ENCODE measurements around the gene DPCD. TPM values are rescaled to one million over a fixed set of nuclear protein-coding genes. Genes with fewer than 3 reads are reported as not detected.
A peak's percentile ranks its signal among the peaks of the same experiment; 100 is the strongest.

The DPCD gene
- total and polyA plus RNA-seq, 10 of the 15 experiments (the other 5 are each of a cell fraction or from before 2014, with no cell fraction given) = 9.7 to 50.9 (median 26.3) TPM

DNA sequence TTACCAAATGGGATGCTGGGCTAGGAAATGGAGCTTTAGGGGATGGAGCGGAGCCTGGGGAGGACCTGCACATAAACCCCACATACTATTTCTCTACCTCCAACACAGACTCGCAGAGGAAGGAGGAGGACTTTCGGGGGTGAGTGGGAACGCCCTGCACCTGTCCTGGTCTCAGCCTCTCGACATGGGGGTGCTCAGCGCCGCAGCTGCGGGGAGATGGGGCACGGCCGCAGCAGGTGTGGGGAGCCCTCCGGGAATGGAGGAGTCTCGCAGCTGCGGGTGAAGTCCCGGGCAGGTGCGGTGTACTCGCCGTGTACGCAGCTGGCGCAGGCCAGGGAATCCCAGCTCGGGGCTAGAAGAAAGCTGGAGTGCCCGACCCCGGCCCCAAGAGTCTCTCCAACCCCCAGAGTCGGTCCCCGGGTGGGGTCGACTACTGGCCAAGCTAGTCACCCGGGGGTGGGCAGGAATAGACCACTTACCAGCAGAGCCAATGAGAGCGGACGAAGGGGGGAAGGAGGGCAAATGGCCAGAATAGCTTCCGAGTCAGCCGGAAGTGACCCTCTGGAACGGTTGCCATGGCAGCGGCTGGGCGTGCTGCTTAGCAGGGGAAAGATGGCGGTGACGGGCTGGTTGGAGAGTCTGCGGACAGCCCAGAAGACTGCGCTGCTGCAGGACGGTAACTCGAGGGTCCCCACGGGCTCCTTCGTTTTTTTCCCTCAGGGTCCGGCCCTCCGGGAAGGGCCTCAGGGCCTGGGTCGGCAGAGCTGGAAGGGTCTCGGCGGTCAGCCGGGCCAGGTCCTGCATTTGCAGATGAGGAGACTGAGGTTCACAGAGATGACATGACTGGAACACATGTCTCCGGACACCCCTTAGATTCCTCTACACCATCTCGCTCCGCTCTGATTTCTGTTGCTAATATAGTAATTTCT lies at the start of gene DPCD, which contains the start of gene POLL (continued):
- TF ChIP-seq JUND (IDR thresholded peaks at IDR 0.05; ENCODE audit: low read depth, low read length) = no peak
- no peak for TF ChIP-seq NRF1 (conservative IDR thresholded peaks at IDR 0.05; ENCODE audit: low read depth, low read length)
- TF ChIP-seq, protein P1, sequence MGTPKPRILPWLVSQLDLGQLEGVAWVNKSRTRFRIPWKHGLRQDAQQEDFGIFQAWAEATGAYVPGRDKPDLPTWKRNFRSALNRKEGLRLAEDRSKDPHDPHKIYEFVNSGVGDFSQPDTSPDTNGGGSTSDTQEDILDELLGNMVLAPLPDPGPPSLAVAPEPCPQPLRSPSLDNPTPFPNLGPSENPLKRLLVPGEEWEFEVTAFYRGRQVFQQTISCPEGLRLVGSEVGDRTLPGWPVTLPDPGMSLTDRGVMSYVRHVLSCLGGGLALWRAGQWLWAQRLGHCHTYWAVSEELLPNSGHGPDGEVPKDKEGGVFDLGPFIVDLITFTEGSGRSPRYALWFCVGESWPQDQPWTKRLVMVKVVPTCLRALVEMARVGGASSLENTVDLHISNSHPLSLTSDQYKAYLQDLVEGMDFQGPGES (IDR thresholded peaks at IDR 0.05) = no peak
- TF ChIP-seq EP300 (IDR thresholded peaks at IDR 0.05; ENCODE audit: borderline replicate concordance in 1 of 2, control insufficient read depth in 1 of 2, low read depth in 2 of 2, low read length in 2 of 2) = 0 out of 4 replicates have a peak, but pooled peaks of 1 of the 2 experiments have one; percentile 12
- no peak for TF ChIP-seq RAD21 (IDR thresholded peaks at IDR 0.05; ENCODE audit: insufficient read depth, low read depth, low read length)
- no peak for TF ChIP-seq CBFB (IDR thresholded peaks at IDR 0.05; ENCODE audit: low read depth)
- TF ChIP-seq, protein P2, sequence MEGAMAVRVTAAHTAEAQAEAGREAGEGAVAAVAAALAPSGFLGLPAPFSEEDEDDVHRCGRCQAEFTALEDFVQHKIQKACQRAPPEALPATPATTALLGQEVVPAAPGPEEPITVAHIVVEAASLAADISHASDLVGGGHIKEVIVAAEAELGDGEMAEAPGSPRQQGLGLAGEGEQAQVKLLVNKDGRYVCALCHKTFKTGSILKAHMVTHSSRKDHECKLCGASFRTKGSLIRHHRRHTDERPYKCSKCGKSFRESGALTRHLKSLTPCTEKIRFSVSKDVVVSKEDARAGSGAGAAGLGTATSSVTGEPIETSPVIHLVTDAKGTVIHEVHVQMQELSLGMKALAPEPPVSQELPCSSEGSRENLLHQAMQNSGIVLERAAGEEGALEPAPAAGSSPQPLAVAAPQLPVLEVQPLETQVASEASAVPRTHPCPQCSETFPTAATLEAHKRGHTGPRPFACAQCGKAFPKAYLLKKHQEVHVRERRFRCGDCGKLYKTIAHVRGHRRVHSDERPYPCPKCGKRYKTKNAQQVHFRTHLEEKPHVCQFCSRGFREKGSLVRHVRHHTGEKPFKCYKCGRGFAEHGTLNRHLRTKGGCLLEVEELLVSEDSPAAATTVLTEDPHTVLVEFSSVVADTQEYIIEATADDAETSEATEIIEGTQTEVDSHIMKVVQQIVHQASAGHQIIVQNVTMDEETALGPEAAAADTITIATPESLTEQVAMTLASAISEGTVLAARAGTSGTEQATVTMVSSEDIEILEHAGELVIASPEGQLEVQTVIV (IDR thresholded peaks at IDR 0.05; ENCODE audit: borderline replicate concordance, partially characterized antibody) = no peak
- TF ChIP-seq SUPT20H (IDR thresholded peaks at IDR 0.05; ENCODE audit: borderline replicate concordance, control insufficient read depth, low read depth, low read length) = no peak
- no peak for TF ChIP-seq MEF2A (IDR thresholded peaks at IDR 0.05; ENCODE audit: insufficient read depth, low read depth, low read length)
- TF ChIP-seq POLR2A (IDR thresholded peaks at IDR 0.05; ENCODE audit: low read depth, low read length) = peak; percentile 70
- TF ChIP-seq MXI1 (IDR thresholded peaks at IDR 0.05; ENCODE audit: low read depth, low read length) = peak; percentile 98
- TF ChIP-seq CHD1 (IDR thresholded peaks at IDR 0.05; ENCODE audit: low read depth, low read length) = 0 out of 2 replicates have a peak, but pooled peaks have one; percentile 42
- no peak; a peak in 1 of 4 replicates for TF ChIP-seq IKZF2 (IDR thresholded peaks at IDR 0.05)
- no peak for TF ChIP-seq NFYA (IDR thresholded peaks at IDR 0.05; ENCODE audit: borderline replicate concordance, low read depth, low read length)
- no peak for TF ChIP-seq PAX8 (IDR thresholded peaks at IDR 0.05)
- TF ChIP-seq MYC (IDR thresholded peaks at IDR 0.05; ENCODE audit: insufficient read depth, insufficient read length, insufficient replicate concordance, low read length, severe bottlenecking) = no peak
- no peak for TF ChIP-seq SMAD5 (IDR thresholded peaks at IDR 0.05; ENCODE audit: low read depth)
- peak; percentile 94 for TF ChIP-seq MTA2 (IDR thresholded peaks at IDR 0.05; ENCODE audit: low read depth)
- TF ChIP-seq, protein P3, sequence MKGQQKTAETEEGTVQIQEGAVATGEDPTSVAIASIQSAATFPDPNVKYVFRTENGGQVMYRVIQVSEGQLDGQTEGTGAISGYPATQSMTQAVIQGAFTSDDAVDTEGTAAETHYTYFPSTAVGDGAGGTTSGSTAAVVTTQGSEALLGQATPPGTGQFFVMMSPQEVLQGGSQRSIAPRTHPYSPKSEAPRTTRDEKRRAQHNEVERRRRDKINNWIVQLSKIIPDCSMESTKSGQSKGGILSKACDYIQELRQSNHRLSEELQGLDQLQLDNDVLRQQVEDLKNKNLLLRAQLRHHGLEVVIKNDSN (IDR thresholded peaks at IDR 0.05; ENCODE audit: borderline replicate concordance, extremely low read length, insufficient read depth, low read depth, low read length) = no peak
- no peak for TF ChIP-seq ETV6 (conservative IDR thresholded peaks at IDR 0.05 in 1 of 2, IDR thresholded peaks at IDR 0.05 in 1 of 2; ENCODE audit: borderline replicate concordance in 1 of 2, low read depth in 1 of 2)
- TF ChIP-seq, protein P4, sequence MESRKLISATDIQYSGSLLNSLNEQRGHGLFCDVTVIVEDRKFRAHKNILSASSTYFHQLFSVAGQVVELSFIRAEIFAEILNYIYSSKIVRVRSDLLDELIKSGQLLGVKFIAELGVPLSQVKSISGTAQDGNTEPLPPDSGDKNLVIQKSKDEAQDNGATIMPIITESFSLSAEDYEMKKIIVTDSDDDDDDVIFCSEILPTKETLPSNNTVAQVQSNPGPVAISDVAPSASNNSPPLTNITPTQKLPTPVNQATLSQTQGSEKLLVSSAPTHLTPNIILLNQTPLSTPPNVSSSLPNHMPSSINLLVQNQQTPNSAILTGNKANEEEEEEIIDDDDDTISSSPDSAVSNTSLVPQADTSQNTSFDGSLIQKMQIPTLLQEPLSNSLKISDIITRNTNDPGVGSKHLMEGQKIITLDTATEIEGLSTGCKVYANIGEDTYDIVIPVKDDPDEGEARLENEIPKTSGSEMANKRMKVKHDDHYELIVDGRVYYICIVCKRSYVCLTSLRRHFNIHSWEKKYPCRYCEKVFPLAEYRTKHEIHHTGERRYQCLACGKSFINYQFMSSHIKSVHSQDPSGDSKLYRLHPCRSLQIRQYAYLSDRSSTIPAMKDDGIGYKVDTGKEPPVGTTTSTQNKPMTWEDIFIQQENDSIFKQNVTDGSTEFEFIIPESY (IDR thresholded peaks at IDR 0.05) = no peak
- TF ChIP-seq, protein P5, sequence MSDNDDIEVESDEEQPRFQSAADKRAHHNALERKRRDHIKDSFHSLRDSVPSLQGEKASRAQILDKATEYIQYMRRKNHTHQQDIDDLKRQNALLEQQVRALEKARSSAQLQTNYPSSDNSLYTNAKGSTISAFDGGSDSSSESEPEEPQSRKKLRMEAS (IDR thresholded peaks at IDR 0.05; ENCODE audit: low read depth, low read length) = peak; percentile 16; the same call in 1 of the 2 replicates

Measured in GM12878 (cell line).